ENCODE measurements around the gene LYZL1.
"Not testable (repeated sequence)": the region's sequence is repeated elsewhere in the genome, so short reads cannot be mapped to it uniquely, and the experiment has no call there.

The LYZL1 gene

DNA sequence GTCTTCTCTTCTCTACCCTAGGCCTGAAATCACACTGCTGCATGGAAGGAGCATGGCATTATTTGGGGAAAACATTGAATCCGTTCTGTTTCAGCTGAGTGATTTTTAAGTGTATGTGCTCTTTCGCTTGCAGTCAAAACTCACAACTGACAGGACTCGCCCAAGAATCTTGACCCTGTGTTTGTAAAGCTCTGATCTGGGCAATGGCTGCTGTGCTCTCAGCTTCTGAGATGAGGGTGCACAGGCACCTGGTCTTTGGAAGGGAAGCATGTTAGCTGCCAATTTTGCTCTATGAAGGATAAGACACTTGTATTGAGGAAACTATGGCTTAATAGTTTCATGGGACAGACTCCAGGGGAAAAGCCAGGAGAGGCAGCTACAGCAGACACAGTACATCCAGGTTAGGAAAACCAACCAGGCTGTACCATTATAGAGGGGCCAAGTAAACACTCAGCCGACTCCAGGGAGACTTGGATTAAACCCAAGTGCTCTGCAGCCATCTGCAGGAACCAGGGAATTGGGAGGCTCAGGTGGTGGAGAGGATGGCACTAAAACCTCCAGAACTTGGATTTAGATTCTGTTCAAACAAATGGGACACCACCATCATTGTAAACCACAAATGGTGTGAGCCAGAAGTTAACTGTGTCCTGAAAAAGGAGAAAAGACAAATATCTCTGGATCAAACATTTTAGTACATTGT is 43.3 kb downstream of the LYZL1 start:
- DNase-seq (ENCODE audit: low read depth): no peak

DNA sequence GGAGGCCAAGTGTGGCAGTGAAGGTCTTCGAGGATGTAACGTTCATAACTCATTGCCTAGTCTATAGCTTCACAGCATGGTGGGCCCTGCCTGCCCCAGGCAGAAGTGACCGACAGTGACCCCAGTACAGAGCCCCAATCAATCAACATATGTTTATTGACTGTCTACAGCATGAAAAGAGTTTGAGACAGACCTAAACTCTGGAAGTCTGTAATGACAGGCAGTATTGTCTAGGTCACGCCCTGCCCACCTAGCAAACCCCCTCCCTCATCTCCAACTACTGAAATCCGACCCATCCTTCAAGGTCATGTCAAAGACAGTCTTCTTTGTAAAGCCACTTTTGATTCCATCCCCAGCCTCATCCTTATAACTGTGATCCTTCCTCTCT is 43.9 kb downstream of the LYZL1 start:
- no peak for DNase-seq (ENCODE audit: low read depth)

DNA sequence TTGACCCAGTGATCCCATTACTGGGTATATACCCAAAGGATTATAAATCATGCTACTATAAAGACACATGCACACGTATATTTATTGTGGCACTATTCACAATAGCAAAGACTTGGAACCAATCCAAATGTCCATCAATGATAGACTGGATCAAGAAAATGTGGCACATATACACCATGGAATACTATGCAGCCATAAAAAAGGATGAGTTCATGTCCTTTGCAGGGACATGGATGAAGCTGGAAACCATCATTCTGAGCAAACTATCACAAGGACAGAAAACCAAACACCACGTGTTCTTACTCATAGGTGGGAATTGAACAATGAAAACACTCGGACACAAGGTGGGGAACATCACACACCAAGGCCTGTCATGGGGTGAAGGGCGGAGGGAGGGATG is 48.7 kb downstream of the LYZL1 start:
- not testable (repeated sequence) for DNase-seq (ENCODE audit: low read depth)

DNA sequence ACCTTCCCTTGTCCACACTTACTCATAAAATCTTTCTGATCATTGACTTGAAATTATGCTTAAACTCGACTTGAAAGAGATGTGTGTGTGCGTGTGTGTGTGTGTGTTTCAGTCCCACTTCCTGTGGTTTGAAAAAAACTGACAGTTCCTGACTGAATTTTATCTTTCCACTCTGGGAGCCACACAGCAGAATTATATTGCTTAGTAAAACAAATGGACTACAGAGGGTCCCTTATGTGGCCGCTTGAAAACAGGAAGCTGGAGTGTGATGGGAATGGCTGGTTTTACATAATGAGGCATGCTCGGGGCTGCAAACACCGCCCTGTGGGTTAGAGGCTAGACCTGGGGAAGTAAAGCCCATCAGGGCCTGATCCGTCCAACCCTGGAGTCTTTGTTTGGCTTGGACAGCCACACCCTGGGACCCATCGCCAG is 54.8 kb downstream of the LYZL1 start:
- no peak for DNase-seq (ENCODE audit: low read depth)

DNA sequence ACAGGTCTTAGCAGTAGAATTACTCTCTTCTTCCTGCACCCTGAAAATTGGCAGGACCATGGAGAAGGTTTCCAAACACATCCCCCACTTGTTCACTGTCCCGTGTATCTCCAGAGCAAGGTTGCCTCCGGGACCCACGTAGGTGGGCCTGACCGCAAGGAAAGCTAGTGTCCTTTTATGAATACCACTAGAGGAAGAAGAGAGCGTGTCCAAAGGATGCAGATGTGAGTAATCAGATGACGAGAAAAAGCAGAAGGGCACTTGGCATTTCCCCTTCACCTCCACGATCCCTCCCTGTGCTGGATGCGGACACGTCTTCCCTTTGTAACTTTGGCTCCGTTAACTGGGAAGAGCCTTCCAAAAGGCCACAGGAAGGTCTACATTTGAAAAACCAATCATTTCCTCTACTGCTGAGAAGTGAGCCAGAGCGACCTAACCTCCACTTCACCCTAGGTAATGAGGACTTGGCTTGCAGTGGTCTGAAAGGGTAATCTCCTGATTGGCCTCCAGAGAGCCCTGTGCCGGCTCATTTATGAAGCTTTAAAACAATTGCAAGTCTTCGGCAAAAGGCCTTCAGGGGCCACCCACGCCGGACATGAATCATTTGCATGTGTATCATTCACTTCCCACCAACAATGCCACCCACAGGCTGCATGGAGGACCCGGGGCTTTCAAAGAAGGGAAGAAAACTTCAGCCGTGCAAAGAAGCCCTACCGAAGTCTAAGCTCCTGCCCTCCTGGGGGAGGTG is 55.4 kb downstream of the LYZL1 start:
- DNase-seq (ENCODE audit: low read depth): no peak

DNA sequence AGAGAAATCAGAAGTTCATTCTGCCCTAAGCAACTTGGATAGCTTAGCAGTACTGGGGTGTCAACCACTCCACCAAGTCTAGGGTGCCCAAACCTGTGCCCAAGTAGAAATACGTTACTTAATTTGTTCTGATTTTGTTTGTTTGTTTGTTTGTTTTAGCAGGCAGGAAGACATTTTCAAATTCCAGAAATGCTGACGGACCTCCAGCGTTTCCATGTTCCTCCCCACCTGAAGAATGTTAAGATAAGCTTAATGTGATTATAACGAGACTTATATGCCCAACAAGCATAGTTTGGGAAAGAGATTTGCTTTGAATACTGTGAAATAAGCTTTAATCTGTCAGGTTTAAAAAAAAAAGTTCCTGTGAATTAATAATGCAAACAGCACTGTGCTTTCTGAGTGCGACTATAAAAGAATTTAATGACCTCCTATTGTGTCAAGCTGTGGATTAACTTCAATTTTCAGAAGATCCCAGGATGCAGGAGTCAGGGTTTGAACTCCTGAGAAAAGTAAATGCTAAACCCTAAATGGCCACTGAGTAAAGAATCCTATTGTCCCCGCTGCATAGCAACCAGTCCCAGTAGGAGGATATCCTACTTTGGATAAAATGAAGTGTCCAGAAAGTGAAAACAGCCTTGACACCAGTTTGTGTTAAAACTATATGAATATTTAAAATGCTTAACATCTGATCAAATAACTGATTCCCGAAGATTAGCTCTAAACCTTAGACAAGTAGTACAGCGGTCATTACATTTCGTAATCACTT is 56.5 kb downstream of the LYZL1 start:
- DNase-seq (ENCODE audit: low read depth): no peak

DNA sequence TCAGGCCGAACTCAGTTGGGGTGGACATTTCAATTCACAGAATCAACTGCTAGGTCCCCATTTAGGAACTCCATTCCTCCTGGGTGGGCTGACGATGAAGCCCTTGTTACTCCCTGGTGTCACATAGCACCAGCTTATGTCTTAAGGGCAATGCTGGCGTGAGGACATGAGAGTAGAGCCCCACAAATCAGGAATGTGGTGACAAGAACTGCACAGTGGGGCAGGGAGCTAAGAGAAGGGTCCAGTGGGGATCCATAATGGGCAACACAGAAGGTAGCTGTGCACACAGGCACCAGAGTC is 57.0 kb downstream of the LYZL1 start:
- DNase-seq (ENCODE audit: low read depth): no peak

DNA sequence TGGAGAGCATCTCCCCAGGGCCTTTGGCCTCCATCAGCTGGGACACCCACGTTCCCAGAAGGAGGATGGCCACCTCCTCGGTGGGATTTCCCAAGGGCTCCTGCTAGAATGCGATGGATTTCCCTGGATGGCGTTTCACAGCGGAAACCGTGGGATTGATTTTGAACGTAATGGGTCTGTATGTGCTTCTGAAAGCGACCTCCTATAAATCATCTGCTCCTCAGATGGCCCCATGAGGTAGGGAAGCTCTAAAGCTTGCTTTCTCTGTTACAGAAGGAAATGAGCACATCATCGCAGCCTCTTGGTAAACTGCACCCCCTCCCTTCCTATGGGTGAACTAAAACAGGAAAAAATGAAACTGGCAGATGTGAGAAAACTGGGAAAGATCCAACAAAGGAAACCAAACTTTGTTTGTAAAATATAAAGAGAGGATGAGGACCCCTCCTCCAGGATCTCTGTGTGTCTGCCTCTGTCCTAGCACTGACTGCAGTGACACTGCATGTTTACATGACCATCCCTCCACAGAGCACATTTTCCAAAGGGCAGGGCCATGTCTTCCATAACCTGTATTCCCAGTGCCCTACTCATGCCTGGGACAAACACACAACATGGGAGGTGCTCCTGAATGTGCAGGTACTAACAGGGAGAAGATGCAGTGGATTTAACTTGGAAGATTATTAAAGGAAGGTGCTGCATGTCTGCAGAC is 57.6 kb downstream of the LYZL1 start:
- DNase-seq (ENCODE audit: low read depth): no peak

DNA sequence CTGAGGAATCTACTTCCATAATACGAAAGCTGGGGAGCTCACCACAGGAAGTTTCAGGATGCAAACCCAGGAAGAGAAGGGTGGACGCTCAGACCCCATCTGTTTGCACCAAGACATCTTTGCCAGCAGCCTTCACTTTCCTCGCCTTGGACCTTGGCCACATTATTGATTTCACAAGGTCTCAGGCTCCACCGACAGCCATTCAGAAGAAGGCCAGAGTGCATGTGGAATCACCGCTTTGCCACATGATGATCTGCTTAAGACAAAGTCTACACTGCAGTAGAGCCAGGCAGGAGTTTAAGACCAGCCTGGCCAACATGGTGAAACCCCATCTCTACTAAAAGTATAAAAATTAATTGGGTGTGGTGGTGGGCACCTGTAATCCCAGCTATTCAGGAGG is 60.0 kb downstream of the LYZL1 start:
- no peak for DNase-seq (ENCODE audit: low read depth)

DNA sequence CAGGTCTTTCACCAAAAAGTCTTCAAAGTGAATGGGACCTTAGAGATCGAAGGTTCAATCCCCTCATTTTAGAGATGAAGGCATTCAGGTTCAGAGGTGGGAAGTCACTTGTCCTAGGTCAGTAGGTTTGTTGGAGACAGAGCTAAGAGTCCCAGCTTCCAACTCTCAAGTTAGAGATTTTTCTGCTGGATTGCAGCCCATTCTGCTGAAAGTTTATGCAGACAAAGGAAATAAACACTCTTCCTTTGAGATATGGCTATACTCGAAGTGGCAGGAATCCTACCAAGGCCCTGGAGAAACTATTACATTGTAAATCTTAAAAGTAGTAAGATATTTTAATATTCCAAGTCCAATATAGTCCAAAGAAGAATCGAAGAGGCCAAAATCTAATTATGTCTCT is 64.4 kb downstream of the LYZL1 start:
- DNase-seq (ENCODE audit: low read depth): no peak

DNA sequence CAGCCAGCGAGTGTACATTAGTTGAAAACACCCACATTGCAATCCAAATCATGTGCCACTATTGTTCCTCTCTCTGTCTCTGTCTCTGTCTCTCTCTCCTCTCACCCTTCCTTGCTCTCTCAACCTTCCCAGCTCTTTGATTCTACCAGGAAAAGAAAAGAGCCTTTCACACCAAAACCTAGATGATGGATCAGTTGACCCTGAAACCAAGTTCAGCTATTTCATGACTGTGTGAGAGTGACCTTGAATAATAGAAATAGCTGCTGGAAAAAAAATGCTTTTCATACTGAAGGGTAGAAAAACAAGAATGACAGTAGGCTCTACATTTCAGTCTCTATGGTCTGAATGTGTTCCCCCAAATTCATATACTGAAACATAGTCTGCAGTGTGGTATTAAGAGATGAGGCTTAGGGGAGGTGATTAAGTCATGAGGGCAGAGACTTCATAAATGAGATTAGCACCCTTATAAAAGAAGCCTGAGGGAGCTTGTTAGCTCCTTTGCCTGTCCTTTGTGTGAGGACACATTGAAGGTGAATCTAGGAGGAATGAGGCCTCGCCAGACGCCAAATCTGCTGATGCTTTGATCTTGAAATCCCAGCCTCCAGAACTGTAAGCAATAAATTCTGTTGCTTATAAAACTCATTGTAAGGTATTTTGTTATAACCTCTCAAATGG is 65.2 kb downstream of the LYZL1 start:
- no peak for DNase-seq (ENCODE audit: low read depth)

DNA sequence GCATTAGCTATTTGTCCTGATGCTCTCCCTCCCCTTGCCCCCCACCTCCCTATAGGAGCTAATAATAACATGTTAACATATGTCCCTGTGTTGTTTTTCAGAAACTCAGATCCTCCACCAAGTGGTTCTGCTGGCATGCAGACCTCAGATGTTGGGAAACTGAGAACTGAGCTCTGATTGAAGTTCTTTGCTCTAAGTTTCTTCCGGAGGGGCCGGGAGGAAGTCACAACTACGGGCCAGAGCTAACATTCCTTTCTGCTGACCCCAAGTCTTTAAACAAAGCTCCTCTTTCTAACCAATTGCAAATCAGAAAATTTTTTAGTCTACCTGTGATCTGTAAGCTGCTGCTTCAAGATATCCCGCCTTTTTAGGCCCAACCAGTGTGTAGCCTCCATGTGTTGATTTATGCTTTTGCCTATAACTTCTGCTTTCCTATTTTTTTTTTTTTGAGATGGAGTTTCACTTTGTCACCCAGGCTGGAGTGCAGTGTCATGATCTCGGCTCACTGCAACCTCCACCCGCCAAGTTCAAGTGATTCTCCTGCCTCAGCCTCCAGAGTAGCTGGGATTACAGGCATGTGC is 66.6 kb downstream of the LYZL1 start:
- DNase-seq (ENCODE audit: low read depth): no peak

DNA sequence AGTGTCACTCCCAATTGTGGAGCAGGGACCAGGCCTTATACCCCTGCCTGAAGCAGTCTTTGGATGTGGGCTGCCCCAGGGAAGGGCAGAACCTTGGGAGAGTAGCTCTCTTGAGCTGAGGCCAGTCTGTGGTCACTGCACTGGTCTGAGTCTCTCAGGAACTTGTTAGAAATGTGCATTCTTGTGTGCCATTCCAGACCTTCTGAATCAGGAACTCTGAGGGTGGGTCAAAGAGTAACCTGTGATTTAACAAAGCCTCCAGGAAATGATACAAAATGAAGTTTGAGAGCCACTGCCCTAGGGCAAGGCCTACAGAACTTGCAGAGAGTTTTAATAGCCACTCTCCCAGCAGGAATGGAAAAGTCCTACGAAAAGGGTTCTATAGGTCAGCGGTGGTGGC is 68.1 kb downstream of the LYZL1 start:
- DNase-seq (ENCODE audit: low read depth): no peak

DNA sequence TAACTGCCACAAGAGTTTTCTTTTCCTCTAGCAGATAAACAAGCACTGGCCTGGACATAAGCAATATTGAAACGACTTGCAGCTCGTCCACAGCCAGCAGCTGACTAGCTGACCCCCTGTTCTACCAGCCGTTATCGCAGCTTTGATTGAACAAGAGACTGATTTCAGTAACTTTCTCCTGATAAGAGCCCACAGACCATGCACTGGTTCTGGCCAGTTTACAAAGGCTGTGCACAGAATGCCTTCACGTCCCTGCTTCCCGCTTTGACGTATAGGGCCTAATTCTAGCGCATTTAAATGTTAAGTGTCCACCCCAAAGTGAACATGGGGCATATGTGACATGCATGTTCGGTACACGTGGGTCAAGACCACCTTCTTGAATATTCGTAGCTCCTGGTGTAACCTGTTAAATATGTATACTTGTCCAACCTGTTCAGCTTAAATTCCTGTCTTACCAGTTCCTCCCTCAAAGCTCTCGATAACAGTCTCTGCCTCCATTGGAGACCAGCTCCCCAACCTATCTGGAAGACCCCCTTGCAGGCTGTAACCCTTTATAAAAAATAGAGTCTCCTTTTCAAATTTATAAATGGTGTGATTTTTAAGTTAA is 69.2 kb downstream of the LYZL1 start:
- DNase-seq (ENCODE audit: low read depth): no peak

DNA sequence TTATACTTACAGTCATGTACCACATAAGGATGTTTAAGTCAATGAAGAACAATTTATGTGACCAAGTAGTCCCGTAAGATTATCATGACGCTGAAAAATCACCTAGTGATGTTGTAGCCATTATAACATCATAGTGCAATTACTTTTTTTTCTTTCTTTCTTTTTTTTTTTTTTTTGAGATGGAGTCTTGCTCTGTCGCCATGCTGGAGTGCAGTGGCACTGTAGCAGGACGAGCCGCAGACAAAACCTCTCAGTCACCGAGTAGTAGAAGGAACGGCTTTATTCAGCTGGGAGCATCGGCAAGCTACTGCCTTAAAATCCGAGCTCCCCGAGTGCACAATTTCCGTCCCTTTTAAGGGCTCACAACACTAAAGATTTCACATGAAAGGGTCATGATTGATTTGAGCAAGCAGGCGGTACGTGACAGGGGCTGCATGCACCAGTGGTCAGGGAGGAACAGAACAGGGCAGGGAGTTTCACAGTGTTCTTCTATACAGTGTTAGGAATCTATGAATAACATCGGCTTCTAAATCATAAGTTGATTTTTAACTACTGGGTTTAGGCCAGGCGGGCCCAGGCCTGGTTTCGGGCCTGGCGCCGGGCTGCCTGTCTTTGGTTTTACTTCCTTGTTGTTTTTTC is 71.5 kb downstream of the LYZL1 start:
- DNase-seq (ENCODE audit: low read depth): not testable (repeated sequence)

All from stimulated activated CD8-positive, alpha-beta memory T cell treated with anti-CD3 and anti-CD28 coated beads, Interleukin-12 subunit alpha, Interleukin-12 subunit beta, amount 100 ng/mL, for 1 hour (primary cell).